ENCODE measurements around the gene NACC2. TPM values are rescaled to one million over a fixed set of nuclear protein-coding genes. Genes with fewer than 3 reads are reported as not detected.

Gene NACC2
- total RNA-seq, 1 donor from 2014 or later: 9.6 TPM

GRCh38 chr9:136128436-136128835 lies 33.3 kb upstream of the NACC2 start:
- H3K27ac Mint-ChIP-seq (ENCODE audit: unreplicated experiment): no peak overlapping the region
- no peak for TF ChIP-seq CTCF (IDR thresholded peaks at IDR 0.05; ENCODE audit: unreplicated experiment)
- H3K4me3 Mint-ChIP-seq (ENCODE audit: unreplicated experiment): no peak overlapping the region
- peaks cover 14% of the 10 kb centered on the region for H3K27me3 Mint-ChIP-seq (ENCODE audit: unreplicated experiment)
- peaks cover 5% of the 10 kb centered on the region for H3K36me3 Mint-ChIP-seq (ENCODE audit: low read depth, unreplicated experiment)
- H3K9me3 Mint-ChIP-seq (ENCODE audit: unreplicated experiment): no peaks in the 10 kb centered on the region
- H3K4me1 Mint-ChIP-seq (ENCODE audit: unreplicated experiment): no peaks in the 10 kb centered on the region
- DNase-seq (ENCODE audit: low spot score): no peak

GRCh38 chr9:136127313-136127712 lies 32.2 kb upstream of the NACC2 start:
- DNase-seq (ENCODE audit: low spot score): no peak
- Mint-ChIP-seq H3K36me3 (ENCODE audit: low read depth, unreplicated experiment) (peaks cover 5% of the 10 kb centered on the region), H3K4me3 (ENCODE audit: unreplicated experiment) (no peak overlapping the region), H3K9me3 (ENCODE audit: unreplicated experiment) (no peaks in the 10 kb centered on the region), H3K27ac (ENCODE audit: unreplicated experiment) (no peak overlapping the region), H3K27me3 (ENCODE audit: unreplicated experiment) (peaks cover 14% of the 10 kb centered on the region), H3K4me1 (ENCODE audit: unreplicated experiment) (no peaks in the 10 kb centered on the region)
- no peak for TF ChIP-seq CTCF (IDR thresholded peaks at IDR 0.05; ENCODE audit: unreplicated experiment)

GRCh38 chr9:136124976-136125692 lies 30.0 kb upstream of the NACC2 start:
- no peak for DNase-seq (ENCODE audit: low spot score)
- H3K9me3 Mint-ChIP-seq (ENCODE audit: unreplicated experiment): no peaks in the 10 kb centered on the region
- H3K4me3 Mint-ChIP-seq (ENCODE audit: unreplicated experiment): peak overlapping the region; percentile 2
- peaks cover 5% of the 10 kb centered on the region for H3K36me3 Mint-ChIP-seq (ENCODE audit: low read depth, unreplicated experiment)
- H3K27ac Mint-ChIP-seq (ENCODE audit: unreplicated experiment): no peak overlapping the region
- no peaks in the 10 kb centered on the region for H3K4me1 Mint-ChIP-seq (ENCODE audit: unreplicated experiment)
- H3K27me3 Mint-ChIP-seq (ENCODE audit: unreplicated experiment): peaks cover 9% of the 10 kb centered on the region
- TF ChIP-seq CTCF (IDR thresholded peaks at IDR 0.05; ENCODE audit: unreplicated experiment): no peak

GRCh38 chr9:136122425-136123383 lies 27.6 kb upstream of the NACC2 start:
- Mint-ChIP-seq H3K4me1 (ENCODE audit: unreplicated experiment) (no peaks in the 10 kb centered on the region), H3K27me3 (ENCODE audit: unreplicated experiment) (peaks cover 7% of the 10 kb centered on the region), H3K27ac (ENCODE audit: unreplicated experiment) (no peak overlapping the region), H3K36me3 (ENCODE audit: low read depth, unreplicated experiment) (peaks cover 5% of the 10 kb centered on the region), H3K4me3 (ENCODE audit: unreplicated experiment) (no peak overlapping the region), H3K9me3 (ENCODE audit: unreplicated experiment) (no peaks in the 10 kb centered on the region)
- TF ChIP-seq CTCF (IDR thresholded peaks at IDR 0.05; ENCODE audit: unreplicated experiment): peak; percentile 86
- peak; percentile 79 for DNase-seq (ENCODE audit: low spot score)

Data from endothelial cell (in vitro differentiated cells).